Stimulated activated CD4-positive, alpha-beta T cell treated with anti-CD3 and anti-CD28 coated beads, Interleukin-1b, Interleukin-23, amount 100 ng/mL, for 1 hour (primary cell): ENCODE data around the gene DDX46.
"Not testable (repeated sequence)": the region's sequence is repeated elsewhere in the genome, so short reads cannot be mapped to it uniquely, and the experiment has no call there.

Experiments used
- DNase-seq, 2 donors: peaks; one replicate each; pipeline ENCODE4 v3.0.0-alpha.2; 2020; ENCODE audit warnings: low read depth in 2 of 2

The DDX46 gene

DNA sequence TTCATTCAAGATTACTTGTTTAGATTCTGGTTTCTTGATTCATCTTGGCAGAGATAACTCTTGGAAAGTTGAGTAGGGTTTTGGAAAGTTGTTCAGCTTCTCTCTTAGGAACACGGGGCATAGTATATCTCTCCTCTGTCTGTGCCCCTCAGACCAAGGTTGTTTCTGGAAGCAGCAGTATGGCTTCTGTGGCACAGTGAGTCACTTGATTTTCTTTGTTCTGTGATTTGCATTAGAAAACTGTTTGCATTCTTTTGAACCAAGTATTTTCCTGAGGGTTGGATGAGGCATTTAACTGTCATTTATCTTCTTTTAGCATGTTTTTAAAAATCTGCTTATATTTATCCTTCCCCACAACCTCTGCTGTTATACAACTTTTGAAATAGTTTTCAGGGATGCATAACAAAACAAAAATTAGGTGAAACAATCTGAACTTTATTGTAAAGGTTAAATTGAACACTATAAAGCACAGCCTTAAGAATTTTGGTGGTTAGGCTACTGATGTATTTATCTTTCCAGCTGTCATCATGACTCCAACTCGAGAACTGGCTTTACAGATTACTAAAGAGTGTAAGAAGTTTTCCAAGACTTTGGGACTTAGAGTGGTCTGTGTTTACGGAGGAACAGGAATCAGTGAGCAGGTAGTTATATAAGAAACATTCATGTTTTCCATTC is 26.5 kb downstream of the DDX46 start:
- no peak for DNase-seq

DNA sequence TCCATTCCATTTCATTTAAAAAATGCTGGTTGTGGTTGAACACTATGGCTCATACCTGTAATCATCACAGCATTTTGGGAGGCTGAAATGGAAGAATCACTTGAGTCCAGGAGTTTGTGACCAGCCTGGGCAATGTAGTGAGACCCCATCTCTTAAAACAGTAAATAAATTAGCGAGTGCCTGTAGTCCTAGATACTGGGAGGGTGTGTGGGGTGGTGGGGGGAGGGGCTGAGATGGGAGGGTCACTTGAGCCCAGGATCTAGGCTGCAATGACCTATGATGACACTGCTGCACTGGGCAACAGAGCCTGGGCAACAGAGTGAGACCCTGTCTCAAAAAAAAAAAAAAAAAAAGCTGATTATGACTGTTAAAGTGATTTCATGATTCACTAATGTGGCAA is 29.1 kb downstream of the DDX46 start:
- no peak for DNase-seq

DNA sequence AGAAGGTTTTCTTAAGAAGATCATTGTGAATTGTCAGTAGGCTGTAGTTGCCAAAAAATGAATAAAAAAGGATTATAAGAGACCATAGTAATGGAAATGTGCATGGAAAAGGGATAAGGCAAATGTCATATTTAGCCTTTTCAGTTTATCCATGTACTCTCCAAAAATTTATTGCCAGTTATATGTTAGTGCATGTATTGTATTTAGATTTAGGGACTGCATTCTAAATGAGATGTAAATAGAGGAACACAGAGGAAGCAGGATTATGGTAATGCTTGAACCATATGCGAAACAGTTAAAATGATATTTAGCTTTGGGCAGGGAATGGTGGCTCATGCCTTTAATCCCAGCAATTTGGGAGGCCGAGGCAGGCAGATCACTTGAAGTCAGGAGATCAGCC is 33.0 kb downstream of the DDX46 start:
- DNase-seq, result no peak

GRCh38 chr5:134792286-134792685 is 33.7 kb downstream of the DDX46 start:
- no peak for DNase-seq

DNA sequence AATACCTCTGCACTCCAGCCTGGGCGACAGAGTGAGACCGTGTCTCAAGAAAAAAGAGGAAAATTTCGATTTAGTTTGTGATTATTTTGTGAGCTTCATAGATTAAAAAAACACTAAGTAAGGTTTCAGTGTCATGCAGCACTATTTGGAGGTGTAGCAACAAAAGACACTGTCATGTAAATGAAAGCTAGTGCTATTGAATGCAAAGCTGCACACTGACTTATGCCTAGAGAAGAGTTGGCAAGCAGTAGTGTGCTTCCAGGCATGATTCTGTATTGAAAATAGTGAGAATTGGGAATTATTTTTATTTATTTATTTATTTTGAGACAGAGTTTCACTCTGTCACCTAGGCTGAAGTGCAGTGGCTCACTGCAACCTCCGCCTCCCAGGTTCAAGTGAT is 34.5 kb downstream of the DDX46 start:
- DNase-seq, result no peak

GRCh38 chr5:134794082-134794481 is 35.5 kb downstream of the DDX46 start:
- no peak for DNase-seq

- DNase-seq, result no peak
Measured at GRCh38 chr5:134794819-134795218, 36.2 kb downstream of the DDX46 start.

GRCh38 chr5:134798468-134798867 is 39.9 kb downstream of the DDX46 start:
- no peak for DNase-seq

DNA sequence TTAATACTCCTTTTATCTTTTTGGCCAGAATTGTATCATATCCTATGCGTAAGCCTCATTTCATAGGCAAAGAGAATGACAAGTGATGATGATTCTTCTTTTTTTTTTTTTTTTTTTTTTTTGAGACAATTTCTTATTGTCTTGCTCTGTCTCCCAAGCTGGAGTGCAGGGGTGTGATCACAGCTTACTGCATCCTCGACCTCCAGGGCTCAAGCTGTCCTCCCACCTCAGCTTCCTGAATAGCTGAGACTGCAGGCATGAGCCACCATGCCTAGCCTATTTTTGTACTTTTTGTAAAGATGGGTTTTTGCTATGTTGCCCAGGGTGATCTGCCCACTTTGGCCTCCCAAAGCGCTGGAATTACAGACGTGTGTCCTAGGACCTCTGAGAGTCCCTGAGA is 45.2 kb downstream of the DDX46 start:
- no peak for DNase-seq

DNA sequence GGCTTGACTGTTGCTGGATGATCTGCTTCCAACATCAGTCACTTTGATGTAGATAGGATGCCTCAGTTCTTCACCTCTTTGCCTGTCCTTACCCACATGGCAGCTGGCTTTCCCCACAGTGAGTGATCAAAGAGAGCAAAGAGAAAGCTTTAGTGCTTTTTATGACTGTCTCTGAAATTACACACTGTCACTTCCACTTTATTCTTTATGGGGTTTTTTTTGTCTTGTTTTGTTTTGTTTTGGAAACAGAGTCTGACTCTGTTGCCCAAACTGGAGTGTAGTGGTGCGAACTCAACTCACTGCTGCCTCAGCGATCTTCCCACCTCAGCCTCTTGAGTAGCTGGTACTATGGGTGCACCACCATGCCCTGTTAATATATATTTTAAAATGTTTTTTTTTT is 54.8 kb downstream of the DDX46 start:
- no peak for DNase-seq

GRCh38 chr5:134813827-134814226 is 55.2 kb downstream of the DDX46 start:
- no peak for DNase-seq

DNA sequence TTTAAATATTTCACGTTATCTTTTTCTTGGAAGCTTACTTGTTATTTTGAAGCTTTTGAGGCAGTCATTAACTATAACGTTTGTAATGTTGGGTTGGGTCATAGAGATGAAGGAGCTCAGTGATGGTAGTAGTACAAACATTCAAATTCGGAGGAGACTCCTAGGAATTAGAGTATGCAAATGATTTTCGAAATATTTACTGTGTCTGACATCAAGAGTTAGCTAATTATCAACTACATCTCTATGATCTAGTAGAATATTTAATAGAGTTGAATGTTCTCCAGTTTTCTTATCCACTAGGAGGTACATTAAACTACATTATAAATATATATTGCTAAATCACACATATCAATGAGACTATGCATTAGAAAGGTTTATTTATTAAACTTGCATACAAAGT is 58.4 kb downstream of the DDX46 start:
- DNase-seq, result no peak

- DNase-seq, result no peak
Measured at GRCh38 chr5:134818776-134819175, 60.2 kb downstream of the DDX46 start.

- DNase-seq, result no peak
Measured at GRCh38 chr5:134819407-134819963, 60.9 kb downstream of the DDX46 start.

DNA sequence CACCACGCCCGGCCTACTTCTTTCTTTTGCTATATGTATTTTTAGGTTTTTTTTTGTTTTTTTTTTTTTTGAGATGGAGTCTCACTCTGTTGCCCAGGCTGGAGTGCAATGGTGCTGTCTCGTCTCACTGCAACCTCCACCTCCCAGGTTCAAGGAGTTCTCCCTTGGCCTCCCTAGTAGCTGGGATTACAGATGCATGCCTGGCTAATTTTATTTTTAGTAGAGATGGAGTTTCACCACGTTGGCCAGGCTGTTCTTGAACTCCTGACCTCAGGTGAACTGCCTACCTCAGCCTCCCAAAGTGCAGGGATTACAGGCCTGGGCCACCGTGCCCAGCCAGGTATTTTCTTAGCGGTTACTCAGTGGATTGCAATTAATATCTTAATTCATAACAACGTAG is 63.3 kb downstream of the DDX46 start:
- DNase-seq, result no peak

- DNase-seq, result no peak
Measured at GRCh38 chr5:134824681-134825080, 66.1 kb downstream of the DDX46 start.

DNA sequence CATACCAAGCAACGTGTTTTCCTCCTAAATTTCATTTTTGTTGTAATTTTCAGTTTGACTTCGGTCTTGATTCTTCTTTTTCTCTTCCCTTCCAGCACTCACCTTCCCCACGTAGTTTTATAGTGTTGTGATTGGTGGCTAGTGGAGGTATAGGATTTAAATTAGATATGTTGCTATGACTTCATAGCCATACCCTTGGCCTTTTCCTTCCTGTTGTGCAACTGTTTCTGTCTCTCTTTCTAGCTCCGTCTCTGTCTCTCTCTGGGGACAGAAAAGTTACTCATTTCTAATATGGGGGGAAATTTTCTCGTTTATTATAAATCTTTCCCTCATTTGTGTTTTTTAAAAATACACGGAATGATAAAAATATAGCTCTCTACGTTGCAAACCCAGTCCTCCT is 66.6 kb downstream of the DDX46 start:
- no peak for DNase-seq

DNA sequence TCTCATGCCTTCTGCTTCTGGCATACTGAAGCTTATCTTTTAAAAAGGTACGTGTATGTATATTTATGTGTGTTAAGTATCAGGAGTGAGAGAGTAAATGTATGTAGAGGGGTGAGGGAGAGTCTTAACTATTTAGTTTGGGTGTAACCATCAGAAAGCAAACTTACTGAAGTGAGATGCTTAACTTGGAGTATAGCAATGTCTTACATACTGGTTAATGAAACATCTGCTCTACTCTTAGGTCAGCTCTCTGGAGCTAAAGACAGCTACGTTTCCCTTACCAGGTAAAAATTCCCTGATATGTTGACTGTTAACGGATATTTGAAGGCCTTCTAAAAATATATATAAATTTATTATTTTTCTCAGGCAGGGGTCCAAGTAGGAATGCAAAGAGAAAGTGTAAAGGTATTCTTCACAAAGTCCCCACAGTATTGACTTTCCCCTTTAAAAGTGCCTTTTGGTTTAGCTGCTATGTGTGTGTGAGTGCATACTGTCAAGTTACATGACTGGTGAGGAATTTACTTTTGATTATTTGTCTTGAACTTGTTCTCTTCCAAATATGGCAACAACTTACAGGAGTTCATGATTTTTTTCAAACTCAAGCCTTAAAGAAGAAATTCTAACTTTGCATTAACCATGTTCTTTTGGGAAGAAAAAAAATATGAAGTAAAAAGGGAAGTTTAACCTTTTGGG is 74.9 kb downstream of the DDX46 start:
- no peak for DNase-seq

- no peak for DNase-seq
Measured at GRCh38 chr5:134835623-134836022, 77.0 kb downstream of the DDX46 start.

DNA sequence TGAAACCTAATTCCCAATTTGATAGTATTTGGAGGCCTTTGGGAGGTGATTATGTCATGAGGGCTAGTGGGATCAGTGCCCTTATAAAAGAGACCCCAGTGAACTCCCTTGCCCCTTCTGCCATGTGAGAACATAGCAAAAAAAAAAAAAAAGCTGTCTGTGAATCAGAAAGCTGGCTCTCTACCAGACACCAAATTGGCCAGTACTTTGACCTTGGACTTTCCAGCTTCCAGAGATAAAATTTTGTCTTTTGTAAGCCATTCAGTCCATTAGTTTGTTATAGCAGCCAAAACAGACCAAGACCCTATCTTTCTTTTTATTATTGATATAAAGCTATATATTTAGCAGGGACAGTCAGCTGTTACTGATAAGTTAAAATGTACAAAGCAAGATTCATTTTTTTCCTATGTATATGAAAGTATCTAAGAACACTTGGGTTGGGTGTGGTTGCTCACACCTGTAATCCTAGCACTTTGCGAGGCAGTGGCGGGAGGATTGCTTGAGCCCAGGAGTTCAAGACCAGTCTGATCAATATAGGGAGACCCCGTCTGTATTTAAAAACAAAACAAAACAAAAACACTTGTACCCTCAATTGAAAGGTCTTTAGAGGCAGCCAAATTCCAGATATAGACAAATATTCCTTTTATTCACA is 79.1 kb downstream of the DDX46 start:
- no peak for DNase-seq

- DNase-seq, result not testable (repeated sequence)
Measured at GRCh38 chr5:134838361-134838760, 79.8 kb downstream of the DDX46 start.

GRCh38 chr5:134840811-134841210 is 82.2 kb downstream of the DDX46 start:
- no peak for DNase-seq

DNA sequence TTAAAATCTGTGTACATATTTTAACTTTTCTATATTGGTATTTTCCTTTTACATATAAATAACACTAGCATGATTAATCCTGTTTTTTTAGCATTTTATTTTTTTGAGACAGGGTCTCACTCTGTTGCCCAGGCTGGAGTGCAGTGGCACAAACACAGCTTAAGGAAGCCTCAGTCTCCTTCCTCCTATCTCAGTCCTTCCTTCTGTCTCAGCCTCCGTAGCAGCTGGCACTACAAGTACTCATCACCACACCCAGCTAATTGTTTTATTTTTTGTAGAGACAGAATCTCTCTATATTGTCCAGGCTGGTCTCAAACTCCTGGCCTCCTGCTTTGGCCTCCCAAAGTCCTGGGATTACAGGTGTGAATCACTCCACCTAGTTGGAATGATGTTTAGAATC is 85.7 kb downstream of the DDX46 start:
- no peak for DNase-seq
